Measurements from ENCODE around the gene ETDC.
"Not testable (repeated sequence)": the region's sequence is repeated elsewhere in the genome, so short reads cannot be mapped to it uniquely, and the experiment has no call there.

The ETDC gene

DNA sequence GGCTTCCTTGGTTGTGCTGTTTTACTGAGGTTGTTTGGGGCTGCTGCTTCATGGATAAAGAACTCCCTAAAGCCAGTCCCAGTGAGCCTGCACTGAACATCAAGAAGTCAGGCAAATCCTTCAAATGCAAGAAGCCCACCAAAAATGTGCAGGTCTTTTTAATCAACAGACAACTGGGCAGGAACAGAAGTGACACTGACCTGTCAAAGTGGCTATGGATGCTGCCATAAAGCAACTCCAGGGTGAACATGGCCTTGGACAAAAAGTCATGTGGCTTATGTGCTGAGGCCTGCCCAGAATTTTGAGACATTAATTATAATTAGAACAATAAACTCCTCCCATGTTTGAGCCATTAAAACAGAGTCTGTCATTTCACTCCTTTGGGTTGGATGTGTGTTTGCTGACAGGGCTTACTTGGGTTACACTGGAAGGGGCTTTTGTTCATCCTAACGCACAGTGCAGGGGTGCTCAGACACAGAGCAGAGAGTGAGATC, at the start of gene ETDC:
Gene ETDC, plus strand, starts transcription at position 51 of the 494 bp plus-strand sequence. Its CDS starts 0 bp downstream, at position 51.
- DNase-seq: no peak

- not testable (repeated sequence) for DNase-seq
Measured at GRCh38 chrX:135260976-135261375, 48.3 kb upstream of the ETDC start.

DNA sequence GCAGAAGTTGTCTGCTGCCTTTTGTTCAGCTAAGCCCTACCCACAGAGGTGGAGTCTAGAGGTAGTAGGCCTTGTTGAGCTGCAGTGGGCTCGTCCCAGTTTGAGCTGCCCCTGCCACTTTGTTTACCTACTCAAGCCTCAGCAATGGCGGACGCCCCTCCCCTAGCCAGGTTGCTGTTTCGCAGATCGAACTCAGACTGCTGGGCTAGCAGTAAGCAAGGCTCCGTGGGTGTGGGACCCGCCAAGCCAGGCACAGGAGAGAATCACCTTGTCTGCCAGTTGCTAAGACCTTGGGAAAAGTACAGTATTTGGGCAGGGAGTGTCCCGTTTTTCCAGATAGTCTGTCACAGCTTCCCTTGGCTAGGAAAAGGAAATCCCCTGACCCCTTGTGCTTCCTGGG, 45.9 kb upstream of the ETDC start:
- DNase-seq: not testable (repeated sequence)

DNA sequence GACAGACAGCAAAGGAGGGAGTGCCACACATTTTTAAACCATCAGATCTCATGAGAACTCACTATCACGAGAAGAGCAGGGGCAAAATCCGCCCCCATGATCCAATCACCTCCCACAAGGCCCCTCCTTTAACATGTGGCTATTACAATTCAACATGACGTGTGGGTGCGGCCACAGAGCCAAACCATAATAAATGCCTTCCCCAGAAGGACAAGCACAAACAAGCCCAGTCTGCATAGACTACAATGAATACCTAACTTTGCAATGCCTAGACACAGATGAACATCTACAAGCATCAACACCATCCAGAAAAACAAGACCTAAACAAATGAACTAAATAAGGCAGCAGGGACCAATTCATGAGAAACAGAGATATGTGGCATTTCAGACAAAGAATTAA, 45.1 kb upstream of the ETDC start:
- no peak for DNase-seq

DNA sequence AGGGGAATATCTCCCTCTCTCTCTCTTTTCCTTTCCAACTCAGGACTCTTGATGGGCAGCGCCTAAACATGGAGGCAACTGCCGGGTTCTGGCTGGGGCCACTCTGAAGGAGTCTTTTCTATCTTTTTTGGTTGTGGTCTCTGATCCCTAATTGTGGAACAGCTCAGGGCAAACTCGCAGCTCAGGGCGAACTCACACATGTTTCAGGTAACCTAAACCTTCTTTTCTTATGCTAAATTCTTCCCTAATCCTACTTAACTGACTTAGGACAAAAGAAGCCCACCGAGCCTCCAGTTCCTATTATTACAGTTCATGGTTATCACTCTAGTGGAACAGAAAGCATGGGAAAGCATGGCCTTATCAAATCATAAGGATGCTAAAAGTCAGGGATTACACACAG, 36.1 kb upstream of the ETDC start:
- DNase-seq: no peak

GRCh38 chrX:135275973-135276372, 33.3 kb upstream of the ETDC start:
- no peak for DNase-seq

DNA sequence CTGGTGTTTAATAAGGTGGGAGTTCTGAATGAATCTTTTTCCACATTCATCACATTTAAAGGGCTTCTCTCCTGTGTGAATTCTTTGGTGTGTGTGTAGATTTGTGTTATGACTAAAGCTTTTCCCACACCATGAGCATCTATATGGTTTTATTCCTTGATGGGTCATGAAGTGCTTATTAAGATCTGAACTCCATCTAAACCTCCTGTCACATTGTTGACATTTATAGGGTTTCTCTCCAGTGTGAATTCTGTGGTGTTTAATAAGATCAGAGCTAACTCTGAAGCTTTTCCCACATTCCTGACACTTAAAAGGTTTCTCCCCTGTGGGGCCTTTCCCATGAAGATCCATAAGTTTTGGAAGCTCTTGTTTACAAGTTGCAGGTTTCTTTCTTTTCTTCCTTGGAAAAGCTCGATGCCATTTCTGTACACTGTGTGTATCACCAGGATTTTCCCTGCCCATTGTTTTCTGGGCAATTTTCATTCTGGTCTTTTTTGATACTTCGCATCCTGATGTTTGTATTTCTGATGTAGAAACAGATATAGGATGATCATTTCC, 21.9 kb upstream of the ETDC start:
- no peak for DNase-seq

DNA sequence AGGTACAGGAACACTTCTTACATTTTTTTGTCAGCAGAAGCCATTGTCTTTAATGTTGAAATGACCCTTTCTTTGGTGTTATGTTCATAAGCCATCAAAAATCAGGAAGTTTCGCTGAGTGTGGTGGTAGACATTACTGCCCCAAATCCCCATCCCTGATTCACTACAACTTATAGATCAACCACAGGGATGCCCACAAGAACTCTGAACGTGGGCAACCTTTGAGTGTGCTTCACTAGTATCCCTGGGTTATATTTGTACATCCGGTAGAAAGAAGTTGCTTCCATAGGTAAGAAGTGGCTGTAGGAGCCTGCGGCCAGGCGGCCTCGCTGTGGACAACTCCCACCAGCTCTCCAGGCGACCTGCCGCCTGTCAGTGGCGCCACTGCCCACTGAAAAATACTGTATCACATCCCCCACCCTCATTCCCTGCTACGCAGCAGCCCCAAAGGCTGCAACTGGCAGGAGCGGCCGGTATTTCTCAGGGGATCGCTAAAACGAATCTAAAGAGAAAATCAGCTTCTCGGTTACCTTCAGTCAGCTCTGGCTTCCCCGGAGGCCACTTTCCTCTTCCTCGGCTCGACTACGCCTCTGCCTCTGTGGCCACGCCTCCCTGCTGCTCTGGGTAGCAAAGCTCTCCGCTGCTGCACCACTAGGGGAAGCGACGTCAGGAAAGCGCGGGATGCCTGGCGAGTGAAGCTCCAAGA, 13.9 kb upstream of the ETDC start:
- peak; percentile 72 for DNase-seq

- no peak for DNase-seq
Measured at GRCh38 chrX:135295944-135296305, 13.4 kb upstream of the ETDC start.

DNA sequence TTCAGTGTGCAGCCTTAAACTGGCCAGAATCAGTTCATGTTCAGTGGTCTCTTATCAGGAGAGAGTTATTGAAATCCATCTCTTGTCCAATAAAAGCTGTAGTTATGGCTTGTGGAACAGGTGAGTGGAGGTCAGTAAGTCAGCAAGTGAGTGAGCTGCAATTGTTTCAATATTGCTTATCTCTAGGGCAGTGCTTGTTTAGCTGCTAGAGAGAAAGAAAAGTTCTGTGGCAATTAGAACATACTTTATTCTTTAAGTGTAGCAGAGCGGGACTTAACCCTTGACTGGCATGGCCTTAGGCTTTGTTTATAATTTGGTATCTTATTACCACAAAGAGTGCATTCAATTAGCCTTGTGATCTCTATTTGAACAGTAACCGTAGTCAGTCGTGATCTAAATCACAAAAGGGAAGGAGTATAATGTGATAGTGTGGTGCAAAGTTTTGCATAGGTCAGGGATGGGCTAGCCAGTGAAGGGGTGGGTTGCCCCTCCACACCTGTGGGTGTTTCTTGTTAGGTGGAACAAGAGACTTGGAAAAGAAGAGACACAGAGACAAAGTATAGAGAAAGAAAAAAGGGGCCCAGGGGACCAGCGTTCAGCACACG, 6.9 kb upstream of the ETDC start:
- no peak for DNase-seq

GRCh38 chrX:135304741-135305140, 4.5 kb upstream of the ETDC start:
- DNase-seq: no peak

GRCh38 chrX:135307171-135307570, 2.1 kb upstream of the ETDC start:
- DNase-seq: no peak

DNA sequence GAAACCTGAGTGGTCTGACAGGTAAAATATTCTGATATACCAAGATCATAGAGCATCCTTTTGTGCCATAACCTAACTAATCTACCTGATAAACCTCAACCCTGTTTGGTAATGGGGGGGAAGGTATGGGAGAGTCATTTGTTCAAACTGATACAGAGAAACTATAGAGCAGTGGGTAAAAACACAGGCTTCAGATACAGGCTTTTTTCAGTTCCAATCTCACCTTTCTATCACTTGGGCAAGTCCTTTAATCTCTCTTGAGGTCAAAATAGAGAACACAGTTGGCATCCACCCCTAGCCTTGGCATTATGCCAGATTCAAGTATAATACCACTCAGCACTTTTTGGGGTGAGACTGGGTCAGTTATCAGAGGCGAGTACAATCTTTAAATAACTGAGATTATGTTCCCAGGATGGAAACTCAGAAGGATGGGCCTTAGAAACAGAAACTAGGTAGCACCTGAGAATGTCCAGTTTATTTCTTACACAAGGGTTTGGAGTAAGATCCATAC, 880 bp upstream of the ETDC start:
- no peak for DNase-seq

DNA sequence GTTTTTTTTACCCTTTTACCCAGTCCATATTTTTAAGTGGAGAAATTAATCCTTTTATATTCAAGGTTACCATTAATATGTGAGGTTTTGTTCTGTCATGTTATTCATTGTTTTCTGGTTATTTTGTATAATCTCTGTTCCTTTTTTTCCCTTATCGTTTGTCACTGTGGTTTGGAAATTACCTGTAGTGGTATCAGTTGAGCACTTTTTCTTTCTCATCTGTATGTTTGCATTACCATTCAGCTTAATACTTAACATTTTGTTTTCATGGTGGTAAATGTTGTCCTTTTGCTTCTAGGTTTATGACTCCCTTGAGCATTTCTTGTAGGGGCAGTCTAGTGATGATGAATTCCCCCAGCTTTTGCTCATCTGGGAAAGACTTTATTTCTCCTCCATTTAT, 6.6 kb downstream of the ETDC start:
- DNase-seq: no peak

- no peak for DNase-seq
Measured at GRCh38 chrX:135324463-135324862, 15.2 kb downstream of the ETDC start.

- DNase-seq: not testable (repeated sequence)
Measured at GRCh38 chrX:135325036-135325818, 15.9 kb downstream of the ETDC start.

GRCh38 chrX:135327299-135327698, 18.0 kb downstream of the ETDC start:
- no peak for DNase-seq

DNA sequence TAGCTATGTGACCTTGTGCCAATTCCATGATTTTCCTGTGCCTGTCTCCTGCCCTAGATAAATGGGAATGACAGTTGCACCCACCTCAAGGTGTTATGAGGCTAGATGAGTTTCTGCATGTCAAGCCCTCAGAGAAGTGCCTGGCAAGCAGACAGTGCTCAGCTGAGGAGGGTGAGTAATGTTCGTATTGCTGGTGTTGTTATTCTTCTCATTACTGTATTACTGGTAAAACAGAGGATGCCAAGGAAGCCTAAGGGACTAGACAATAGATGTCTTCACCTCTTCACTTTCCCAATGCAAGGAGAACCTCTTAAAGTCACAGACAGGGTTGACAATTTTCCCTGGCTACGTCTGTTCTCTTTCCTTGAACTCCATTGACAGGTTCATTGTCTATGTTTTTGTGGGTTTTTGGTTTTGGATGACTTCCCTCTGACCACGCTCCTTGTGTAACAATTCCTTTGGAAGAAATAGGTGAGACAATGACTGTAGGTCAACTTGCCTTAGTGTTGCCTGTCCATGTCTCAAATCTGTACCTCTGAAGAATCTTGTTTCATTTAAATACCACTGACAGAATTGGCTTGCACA, 19.2 kb downstream of the ETDC start:
- DNase-seq: no peak

GRCh38 chrX:135330706-135331105, 21.4 kb downstream of the ETDC start:
- no peak for DNase-seq

GRCh38 chrX:135331525-135331924, 22.2 kb downstream of the ETDC start:
- no peak for DNase-seq

DNA sequence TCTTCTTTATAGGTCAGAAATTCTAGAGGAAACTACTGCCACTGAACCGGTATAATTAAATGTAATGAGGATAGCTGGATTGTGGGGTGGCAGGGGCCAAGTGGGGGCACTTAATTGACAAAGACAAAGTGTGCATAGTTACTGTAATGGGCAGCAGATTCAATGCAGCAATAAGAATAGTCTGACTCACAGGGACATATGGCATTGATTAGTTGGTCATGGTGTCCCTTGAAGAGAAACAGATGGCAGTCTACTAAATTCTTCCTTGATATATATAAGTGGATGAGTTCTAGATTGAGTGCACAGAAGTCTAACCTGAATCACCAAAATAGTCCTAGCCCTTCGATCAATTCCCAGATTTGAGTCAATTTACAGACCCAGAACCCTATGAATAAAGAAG, 31.6 kb downstream of the ETDC start:
- DNase-seq: no peak

DNA sequence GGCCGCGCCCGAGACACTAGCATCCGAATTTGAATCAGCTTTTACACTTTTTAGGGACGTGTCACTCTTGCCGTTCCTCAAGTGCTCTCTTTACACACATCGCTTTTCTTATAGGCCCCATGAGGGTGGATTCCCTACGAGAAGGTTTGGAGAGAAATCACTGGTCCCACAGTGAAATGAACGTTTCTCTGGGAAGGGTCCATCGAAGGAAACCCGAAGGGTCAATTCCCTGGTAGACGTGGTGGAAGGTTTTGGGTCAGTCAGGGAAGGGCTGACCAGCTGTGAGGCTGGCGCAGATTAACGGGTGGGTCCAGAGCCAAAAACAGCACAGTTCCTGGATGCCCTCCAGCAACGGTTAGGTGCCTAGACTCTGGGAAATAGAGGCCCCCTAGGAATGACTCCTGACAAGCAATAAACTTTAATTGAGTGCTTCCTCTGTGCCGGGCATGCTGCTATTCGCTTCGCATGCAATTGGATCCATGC, 35.9 kb downstream of the ETDC start:
- DNase-seq: no peak

DNA sequence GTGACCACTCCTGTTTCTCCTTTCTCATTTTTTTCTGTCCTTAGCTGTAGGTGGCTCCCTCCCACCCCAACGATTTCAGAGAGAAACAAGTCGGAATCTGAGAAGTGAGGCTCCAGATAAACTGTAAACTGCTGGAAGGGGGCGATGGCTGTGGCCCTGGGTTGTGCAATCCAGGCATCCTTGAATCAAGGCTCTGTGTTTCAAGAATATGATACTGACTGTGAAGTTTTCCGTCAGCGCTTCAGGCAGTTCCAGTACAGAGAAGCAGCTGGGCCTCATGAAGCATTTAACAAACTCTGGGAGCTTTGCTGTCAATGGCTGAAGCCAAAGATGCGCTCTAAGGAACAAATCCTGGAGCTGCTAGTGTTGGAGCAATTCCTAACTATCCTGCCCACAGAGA, 37.7 kb downstream of the ETDC start:
- DNase-seq: no peak

All from islet precursor cell (in vitro differentiated cells).